K562 (cell line): ENCODE results near the gene HARS1. TPM values are rescaled to one million over a fixed set of nuclear protein-coding genes. Genes with fewer than 3 reads are reported as not detected.

Experiments used
- ATF4 ChIP-seq: fragments of 450-650 bp; formaldehyde crosslinking; IDR thresholded peaks from 2 replicates; pipeline ENCODE4 v1.4.0; 2022; ENCODE audit warnings: mild to moderate bottlenecking, moderate library complexity
- ATF7 ChIP-seq: fragments of 450-650 bp; IDR thresholded peaks from 2 replicates; pipeline ENCODE4 v1.7.1; 2014; ENCODE audit warnings: mild to moderate bottlenecking, moderate library complexity
- CBX3 ChIP-seq, 2 experiments: IDR thresholded peaks; 1 replicate in 1 of 2; 2 replicates in 1 of 2; pipeline ENCODE4 v1.6.1; 2012; ENCODE audit warnings: inconsistent platforms in 2 of 2, low read length in 2 of 2, borderline replicate concordance in 1 of 2, control low read depth in 1 of 2
- ELF1 ChIP-seq: fragments of 200-800 bp; sonication (Bioruptor generic); IDR thresholded peaks from 2 replicates; pipeline ENCODE4 v1.6.1; 2016; ENCODE audit warnings: missing genetic modification characterization, missing compliant biosample characterization
- ELF2 ChIP-seq: fragments of 250-450 bp; sonication (Bioruptor Pico); IDR thresholded peaks from 2 replicates; pipeline ENCODE4 v1.5.0; 2021; ENCODE audit warnings: mild to moderate bottlenecking
- GABPA ChIP-seq: fragments of 200-800 bp; sonication (Bioruptor generic); conservative IDR thresholded peaks from 2 replicates; pipeline ENCODE4 v1.6.1; 2016; ENCODE audit warnings: low read depth, missing genetic modification characterization, missing compliant biosample characterization
- HMG20B ChIP-seq: fragments of 250-450 bp; sonication (Bioruptor Pico); IDR thresholded peaks from 2 replicates; pipeline ENCODE4 v1.5.0; 2021; ENCODE audit warnings: mild to moderate bottlenecking
- HNRNPK ChIP-seq: fragments of 200-400 bp; formaldehyde crosslinking; IDR thresholded peaks from one replicate; pipeline ENCODE4 v1.6.1; 2018; ENCODE audit warnings: mild to moderate bottlenecking, low read depth, low read length; ENCODE audit not compliant: poor library complexity, severe bottlenecking
- ILF3 ChIP-seq: fragments of 450-650 bp; IDR thresholded peaks from 2 replicates; pipeline ENCODE4 v1.6.1; 2018; ENCODE audit warnings: antibody characterized with exemption, mild to moderate bottlenecking, moderate library complexity, borderline replicate concordance
- MAZ ChIP-seq, 2 experiments: fragments of 450-650 bp in 1 of 2; sonication (generic) in 1 of 2; formaldehyde crosslinking; IDR thresholded peaks in 1 of 2; conservative IDR thresholded peaks in 1 of 2; 2 replicates each; pipeline versions ENCODE4 v1.4.0 to v1.5.0; 2020; ENCODE audit warnings: mild to moderate bottlenecking in 1 of 2, missing genetic modification reagents in 1 of 2
- MCM2 ChIP-seq: fragments of 450-650 bp; IDR thresholded peaks from 2 replicates; pipeline ENCODE4 v1.6.1; 2017; ENCODE audit warnings: low read depth, mild to moderate bottlenecking
- PREB ChIP-seq: sonication (generic); formaldehyde crosslinking; IDR thresholded peaks from 2 replicates; pipeline ENCODE4 v1.8.1; 2023; ENCODE audit warnings: mild to moderate bottlenecking, missing genetic modification reagents
- SMAD2 ChIP-seq: fragments of 150-350 bp; IDR thresholded peaks from 2 replicates; pipeline ENCODE4 v1.6.1; 2014; ENCODE audit warnings: low read depth, mild to moderate bottlenecking, low read length
- ZC3H11A ChIP-seq: IDR thresholded peaks from 2 replicates; pipeline ENCODE4 v1.6.1; 2012; ENCODE audit warnings: low read depth, low read length, improper control_type of control experiment
- ZKSCAN1 ChIP-seq: fragments of 150-350 bp; IDR thresholded peaks from 2 replicates; pipeline ENCODE4 v1.6.1; 2016; ENCODE audit warnings: low read depth, low read length
- ZNF445 ChIP-seq: fragments of 250-450 bp; sonication (Bioruptor Pico); IDR thresholded peaks from 2 replicates; pipeline ENCODE4 v1.4.0; 2020; ENCODE audit warnings: low read depth, mild to moderate bottlenecking, moderate library complexity
- ZNF699 ChIP-seq: fragments of 250-450 bp; sonication (Bioruptor Pico); IDR thresholded peaks from 2 replicates; pipeline ENCODE4 v1.8.0; 2021; ENCODE audit warnings: mild to moderate bottlenecking, moderate library complexity; ENCODE audit not compliant: insufficient replicate concordance
- polyA plus RNA-seq, 8 experiments: library from polyadenylated mRNA; depleted of rRNA in 4 of 8; stranded (reverse) in 5 of 8; unstranded in 3 of 8; fragments of >200 nt; fragmentation: Nextera tagmentation in 2 of 8; fragmentation: Illumina TruSeq in 1 of 8; extraction: Ambion mirVana in 2 of 8; extraction: Trizol in 1 of 8; gene quantifications; 2 replicates each; pipeline versions ENCODE4 v1.2.1 to v1.2.3, GENCODE V29; 2011 to 2014; ENCODE audit warnings: inconsistent platforms in 1 of 8, missing spikeins in 1 of 8
- total RNA-seq, 7 experiments: library from RNA; depleted of rRNA in 6 of 7; stranded (reverse); fragments of >200 nt in 6 of 7; fragmentation: Illumina TruSeq in 2 of 7; extraction: Trizol in 2 of 7; gene quantifications; 2 replicates each; pipeline versions ENCODE4 v1.2.1 to v1.2.3, GENCODE V29; 2011 to 2021; ENCODE audit warnings: low replicate concordance in 1 of 7
- TF ChIP-seq, protein P1 (sequence below), 2 experiments: fragments of 450-650 bp in 1 of 2; sonication (generic) in 1 of 2; formaldehyde crosslinking in 1 of 2; IDR thresholded peaks in 1 of 2; conservative IDR thresholded peaks in 1 of 2; 2 replicates each; pipeline versions ENCODE4 v1.6.1 to v1.8.1; 2016 to 2023; ENCODE audit warnings: mild to moderate bottlenecking in 2 of 2, moderate library complexity in 2 of 2, inconsistent platforms in 1 of 2, missing genetic modification reagents in 1 of 2
- TF ChIP-seq, protein P2 (sequence below): fragments of 200-800 bp; sonication (Bioruptor generic); IDR thresholded peaks from 2 replicates; pipeline ENCODE4 v1.6.1; 2017; ENCODE audit warnings: missing genetic modification characterization, missing compliant biosample characterization

The HARS1 gene
- total and polyA plus RNA-seq, 9 of the 15 experiments (the other 6 are each of a cell fraction or from before 2014, with no cell fraction given) = 13.5 to 88.5 (median 75.2) TPM

DNA sequence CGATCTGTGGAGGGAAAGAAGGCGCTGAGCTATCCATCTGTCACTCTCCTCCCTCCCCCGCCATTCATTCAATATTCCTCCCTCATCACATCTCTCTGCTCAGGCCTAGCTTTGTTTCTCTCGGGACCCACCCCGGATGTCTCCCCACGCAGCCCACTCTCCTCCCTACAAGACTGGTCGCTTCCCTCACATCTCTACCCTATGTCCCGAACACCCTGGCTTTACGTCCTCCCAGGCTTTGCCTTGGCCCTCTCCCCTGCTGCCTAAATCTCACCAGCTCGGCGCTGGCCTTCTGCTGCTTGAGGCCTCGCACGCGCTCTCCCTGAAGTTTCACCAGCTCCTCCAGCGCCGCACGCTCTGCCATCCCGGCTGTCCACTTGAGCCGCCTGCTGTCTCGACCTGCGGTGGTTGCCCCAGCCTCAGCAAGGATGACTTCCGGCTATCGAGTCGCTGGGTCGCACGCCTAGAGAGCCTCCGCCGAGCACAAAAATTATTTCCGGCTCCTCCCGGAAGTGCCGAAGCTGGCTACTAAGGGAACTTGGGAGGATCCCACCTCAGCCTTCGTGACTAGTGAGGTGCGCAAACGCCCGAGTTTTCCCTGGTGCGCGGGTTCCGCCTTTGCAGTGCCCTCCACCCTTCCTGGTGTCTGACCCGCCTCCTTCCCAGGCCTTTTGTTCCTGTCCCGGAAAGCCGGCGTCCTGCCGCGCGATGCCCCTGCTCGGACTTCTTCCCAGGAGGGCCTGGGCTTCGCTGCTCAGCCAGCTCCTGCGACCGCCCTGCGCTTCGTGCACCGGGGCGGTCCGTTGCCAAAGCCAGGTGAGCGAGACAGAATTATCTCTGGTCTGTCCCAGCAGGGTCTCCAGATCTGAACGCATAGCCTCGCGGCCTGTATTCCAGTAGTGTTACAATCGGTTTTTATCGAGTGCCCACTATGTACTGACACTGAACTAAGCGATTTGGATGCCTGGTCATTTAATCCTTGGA lies at the start of gene HARS1, which contains the start of gene HARS2 (continued):
- TF ChIP-seq, protein P1, sequence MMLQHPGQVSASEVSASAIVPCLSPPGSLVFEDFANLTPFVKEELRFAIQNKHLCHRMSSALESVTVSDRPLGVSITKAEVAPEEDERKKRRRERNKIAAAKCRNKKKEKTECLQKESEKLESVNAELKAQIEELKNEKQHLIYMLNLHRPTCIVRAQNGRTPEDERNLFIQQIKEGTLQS (IDR thresholded peaks at IDR 0.05) = no peak
- TF ChIP-seq, protein P1 (CRISPR knock-in tag; conservative IDR thresholded peaks at IDR 0.05) = peak; percentile 45
- no peak for TF ChIP-seq MCM2
- 0 out of 2 replicates have a peak, but pooled peaks have one; percentile 53 for TF ChIP-seq PREB (CRISPR knock-in tag)
- peak; percentile 65 to 68; a peak in 3 of 4 replicates for TF ChIP-seq MAZ (CRISPR knock-in tag; conservative IDR thresholded peaks at IDR 0.05 in 1 of 2, IDR thresholded peaks at IDR 0.05 in 1 of 2)
- TF ChIP-seq ZNF445 (CRISPR knock-in tag) = no peak
- peak; percentile 98 for TF ChIP-seq GABPA
- TF ChIP-seq ZNF699 (CRISPR knock-in tag) = no peak
- TF ChIP-seq ZC3H11A = no peak
- TF ChIP-seq HNRNPK = no peak
- TF ChIP-seq ELF2 (CRISPR knock-in tag) = peak; percentile 95
- TF ChIP-seq ATF7 = peak; percentile 80
- TF ChIP-seq SMAD2 = no peak
- peak in 1 of 2 experiments; percentile 65; a peak in 1 of 3 replicates for TF ChIP-seq CBX3 (IDR thresholded peaks at IDR 0.05; ENCODE audit: borderline replicate concordance in 1 of 2, low read length in 2 of 2)
- TF ChIP-seq ELF1 (tag) = peak; percentile 96
- TF ChIP-seq ZKSCAN1 = 0 out of 2 replicates have a peak, but pooled peaks have one; percentile 10
- TF ChIP-seq ATF4 = no peak
- TF ChIP-seq HMG20B (CRISPR knock-in tag) = no peak
- TF ChIP-seq ILF3 = no peak
- TF ChIP-seq, protein P2, sequence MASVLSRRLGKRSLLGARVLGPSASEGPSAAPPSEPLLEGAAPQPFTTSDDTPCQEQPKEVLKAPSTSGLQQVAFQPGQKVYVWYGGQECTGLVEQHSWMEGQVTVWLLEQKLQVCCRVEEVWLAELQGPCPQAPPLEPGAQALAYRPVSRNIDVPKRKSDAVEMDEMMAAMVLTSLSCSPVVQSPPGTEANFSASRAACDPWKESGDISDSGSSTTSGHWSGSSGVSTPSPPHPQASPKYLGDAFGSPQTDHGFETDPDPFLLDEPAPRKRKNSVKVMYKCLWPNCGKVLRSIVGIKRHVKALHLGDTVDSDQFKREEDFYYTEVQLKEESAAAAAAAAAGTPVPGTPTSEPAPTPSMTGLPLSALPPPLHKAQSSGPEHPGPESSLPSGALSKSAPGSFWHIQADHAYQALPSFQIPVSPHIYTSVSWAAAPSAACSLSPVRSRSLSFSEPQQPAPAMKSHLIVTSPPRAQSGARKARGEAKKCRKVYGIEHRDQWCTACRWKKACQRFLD (CRISPR knock-in tag) = peak; percentile 30; the same call in 1 of the 2 replicates
